ENCODE measurements around the gene RPAP2. TPM values are rescaled to one million over a fixed set of nuclear protein-coding genes. Genes with fewer than 3 reads are reported as not detected.

The RPAP2 gene
- total and polyA plus RNA-seq, 10 of the 15 experiments (the other 5 are each of a cell fraction or from before 2014, with no cell fraction given): 11.4 to 39.5 (median 21.7) TPM

- TF ChIP-seq, protein P1, sequence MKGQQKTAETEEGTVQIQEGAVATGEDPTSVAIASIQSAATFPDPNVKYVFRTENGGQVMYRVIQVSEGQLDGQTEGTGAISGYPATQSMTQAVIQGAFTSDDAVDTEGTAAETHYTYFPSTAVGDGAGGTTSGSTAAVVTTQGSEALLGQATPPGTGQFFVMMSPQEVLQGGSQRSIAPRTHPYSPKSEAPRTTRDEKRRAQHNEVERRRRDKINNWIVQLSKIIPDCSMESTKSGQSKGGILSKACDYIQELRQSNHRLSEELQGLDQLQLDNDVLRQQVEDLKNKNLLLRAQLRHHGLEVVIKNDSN (IDR thresholded peaks at IDR 0.05; ENCODE audit: borderline replicate concordance, extremely low read length, insufficient read depth, low read depth, low read length): no peak
- TF ChIP-seq, protein P2, sequence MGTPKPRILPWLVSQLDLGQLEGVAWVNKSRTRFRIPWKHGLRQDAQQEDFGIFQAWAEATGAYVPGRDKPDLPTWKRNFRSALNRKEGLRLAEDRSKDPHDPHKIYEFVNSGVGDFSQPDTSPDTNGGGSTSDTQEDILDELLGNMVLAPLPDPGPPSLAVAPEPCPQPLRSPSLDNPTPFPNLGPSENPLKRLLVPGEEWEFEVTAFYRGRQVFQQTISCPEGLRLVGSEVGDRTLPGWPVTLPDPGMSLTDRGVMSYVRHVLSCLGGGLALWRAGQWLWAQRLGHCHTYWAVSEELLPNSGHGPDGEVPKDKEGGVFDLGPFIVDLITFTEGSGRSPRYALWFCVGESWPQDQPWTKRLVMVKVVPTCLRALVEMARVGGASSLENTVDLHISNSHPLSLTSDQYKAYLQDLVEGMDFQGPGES (IDR thresholded peaks at IDR 0.05): no peak
- TF ChIP-seq LARP7 (IDR thresholded peaks at IDR 0.05) (no peak), ZBTB4 (CRISPR knock-in tag; IDR thresholded peaks at IDR 0.05) (no peak), GABPA (IDR thresholded peaks at IDR 0.05; ENCODE audit: low read depth) (no peak), RAD21 (IDR thresholded peaks at IDR 0.05; ENCODE audit: insufficient read depth, low read depth, low read length) (no peak)
Observed at GRCh38 chr1:92404661-92405060, 105.8 kb downstream of the RPAP2 start (continued).

- 94% methylated on average over 1 of the region's 1 CpG for WGBS (ENCODE audit: insufficient coverage, insufficient replicate concordance, low lambda C conversion rate, missing lambda C conversion rate)
- H3K4me2 ChIP-seq (ENCODE audit: control insufficient read depth, insufficient read depth): no peak overlapping the region
- H2AFZ ChIP-seq (ENCODE audit: control insufficient read depth, low read depth, low read length): no peak overlapping the region
- no peaks in the 10 kb centered on the region for H3K36me3 ChIP-seq (ENCODE audit: control insufficient read depth in 2 of 2, insufficient read depth in 2 of 2, low read length in 1 of 2)
- no peaks in the 10 kb centered on the region; the same call in 1 of the 2 replicates for H3K4me1 ChIP-seq (ENCODE audit: control insufficient read depth, insufficient read depth, low read length)
- H3K9ac ChIP-seq (ENCODE audit: control insufficient read depth, insufficient read depth, low read length): no peak overlapping the region
- H4K20me1 ChIP-seq (ENCODE audit: control insufficient read depth, insufficient read depth): no peaks in the 10 kb centered on the region
- CTCF ChIA-PET: no interaction called here
- intact Hi-C loops (cut with micrococcal nuclease; ENCODE audit: unreplicated experiment): no loop called here
- DNase-seq (ENCODE audit: low read depth, low spot score): no peak
- POLR2A ChIA-PET: no interaction called here
- H3K9me3 ChIP-seq (replicated peaks; ENCODE audit: control insufficient read depth, insufficient read depth, low read length): no peaks in the 10 kb centered on the region; the same call in 2 of the 3 replicates
- in situ Hi-C loops (cut with MboI): no loop called here
- no peaks in the 10 kb centered on the region for H3K27me3 ChIP-seq (replicated peaks in 1 of 2; ENCODE audit: control insufficient read depth in 2 of 2, insufficient read depth in 2 of 2, low read length in 1 of 2)
- FAIRE-seq: no peak
- H3K27ac ChIP-seq (ENCODE audit: control insufficient read depth, insufficient read depth): no peak overlapping the region
- TF ChIP-seq DPF2 (IDR thresholded peaks at IDR 0.05): no peak
- TF ChIP-seq EGR1 (IDR thresholded peaks at IDR 0.05; ENCODE audit: borderline replicate concordance in 1 of 2, low read depth in 2 of 2, low read length in 2 of 2): no peak
- no peak for TF ChIP-seq SIN3A (IDR thresholded peaks at IDR 0.05; ENCODE audit: low read depth, low read length)
- RAD21 ChIA-PET (ENCODE audit: unreplicated experiment): no interaction called here
- no TSS peak for BruUV-seq (replicated peaks)
- no peak overlapping the region for H3K4me3 ChIP-seq
- SMC1A ChIA-PET (ENCODE audit: uncharacterized antibody, unreplicated experiment): interaction anchor here (0.9 to 2.6 kb wide), 4 partner anchors 9 to 52 kb away, joined by 3 to 11 read pairs (median 3); no protein-coding TSS in a partner anchor
- no peak for ATAC-seq
- no peaks in the 10 kb centered on the region for H3K79me2 ChIP-seq (ENCODE audit: control insufficient read depth, insufficient read depth, low read length)
Observed at GRCh38 chr1:92408825-92409224, 110.0 kb downstream of the RPAP2 start.
